GM12892 (cell line): Measurements from ENCODE around the gene DDR2.

Experiments
- POLR2A ChIP-seq: IDR thresholded peaks from 2 replicates; pipeline ENCODE4 v1.6.1; 2011; ENCODE audit warnings: low read depth, low read length, control low read depth
- POLR2AphosphoS5 ChIP-seq: IDR thresholded peaks from 2 replicates; pipeline ENCODE4 v1.6.1; 2011; ENCODE audit warnings: low read depth, low read length, control low read depth
- TAF1 ChIP-seq: IDR thresholded peaks from 2 replicates; pipeline ENCODE4 v1.6.1; 2011; ENCODE audit warnings: low read depth, mild to moderate bottlenecking, control low read depth, low read length, borderline replicate concordance

GRCh38 chr1:162740755-162741154 lies 108.5 kb downstream of the DDR2 start:
- no peak for TF ChIP-seq POLR2AphosphoS5
- TF ChIP-seq POLR2A = no peak
- TF ChIP-seq TAF1 = no peak
